ENCODE data around the gene TMEM51.

GRCh38 chr1:15117671-15118325 is 35.7 kb upstream of the TMEM51 start:
- no peak for TF ChIP-seq CTCF (conservative IDR thresholded peaks at IDR 0.05 in 1 of 2, IDR thresholded peaks at IDR 0.05 in 1 of 2; ENCODE audit: extremely low read depth in 1 of 2, insufficient read depth in 1 of 2, low read depth in 1 of 2, low read length in 2 of 2)
- no peak for TF ChIP-seq EZH2 (IDR thresholded peaks at IDR 0.05; ENCODE audit: borderline replicate concordance, low read length)

All from mammary epithelial cell (primary cell).